HG02885 (cell line): ENCODE results near the gene HDAC4.

Source experiments
- ATAC-seq: cut with Tn5 transposase; IDR thresholded peaks from one replicate; pipeline ENCODE4 v1.9.1; 2021; ENCODE audit warnings: mild to moderate bottlenecking; ENCODE audit not compliant: unreplicated experiment, poor library complexity

HDAC4 gene

GRCh38 chr2:239312741-239313667, 87.8 kb downstream of the HDAC4 start:
- ATAC-seq = no peak

- no peak for ATAC-seq
Observed at GRCh38 chr2:239312081-239312511, 88.7 kb downstream of the HDAC4 start.

- no peak for ATAC-seq
Observed at GRCh38 chr2:239311132-239312040, 89.4 kb downstream of the HDAC4 start.

- ATAC-seq = no peak
Observed at GRCh38 chr2:239310401-239311061, 90.3 kb downstream of the HDAC4 start.

- ATAC-seq = no peak
Observed at GRCh38 chr2:239309398-239310245, 91.2 kb downstream of the HDAC4 start.

- ATAC-seq = no peak
Observed at GRCh38 chr2:239308661-239309397, 92.0 kb downstream of the HDAC4 start.

GRCh38 chr2:239307921-239308613, 92.8 kb downstream of the HDAC4 start:
- no peak for ATAC-seq

- ATAC-seq = no peak
Observed at GRCh38 chr2:239307221-239307569, 93.6 kb downstream of the HDAC4 start.

- no peak for ATAC-seq
Observed at GRCh38 chr2:239306274-239307220, 94.3 kb downstream of the HDAC4 start.

- no peak for ATAC-seq
Observed at GRCh38 chr2:239305771-239306170, 95.0 kb downstream of the HDAC4 start.

- no peak for ATAC-seq
Observed at GRCh38 chr2:239305222-239305575, 95.6 kb downstream of the HDAC4 start.

GRCh38 chr2:239304533-239305221, 96.1 kb downstream of the HDAC4 start:
- no peak for ATAC-seq

GRCh38 chr2:239303711-239304532, 96.9 kb downstream of the HDAC4 start:
- ATAC-seq = no peak

- no peak for ATAC-seq
Observed at GRCh38 chr2:239302808-239303557, 97.8 kb downstream of the HDAC4 start.

- no peak for ATAC-seq
Observed at GRCh38 chr2:239302083-239302807, 98.6 kb downstream of the HDAC4 start.
